HS-5 (cell line): ENCODE data around the gene THSD7A.
A peak's percentile ranks its signal among the peaks of the same experiment; 100 is the strongest.

Source experiments
- DNase-seq: peaks from one replicate; pipeline ENCODE4 v3.0.0-alpha.2; 2012; ENCODE audit warnings: low read depth

The THSD7A gene, protein sequence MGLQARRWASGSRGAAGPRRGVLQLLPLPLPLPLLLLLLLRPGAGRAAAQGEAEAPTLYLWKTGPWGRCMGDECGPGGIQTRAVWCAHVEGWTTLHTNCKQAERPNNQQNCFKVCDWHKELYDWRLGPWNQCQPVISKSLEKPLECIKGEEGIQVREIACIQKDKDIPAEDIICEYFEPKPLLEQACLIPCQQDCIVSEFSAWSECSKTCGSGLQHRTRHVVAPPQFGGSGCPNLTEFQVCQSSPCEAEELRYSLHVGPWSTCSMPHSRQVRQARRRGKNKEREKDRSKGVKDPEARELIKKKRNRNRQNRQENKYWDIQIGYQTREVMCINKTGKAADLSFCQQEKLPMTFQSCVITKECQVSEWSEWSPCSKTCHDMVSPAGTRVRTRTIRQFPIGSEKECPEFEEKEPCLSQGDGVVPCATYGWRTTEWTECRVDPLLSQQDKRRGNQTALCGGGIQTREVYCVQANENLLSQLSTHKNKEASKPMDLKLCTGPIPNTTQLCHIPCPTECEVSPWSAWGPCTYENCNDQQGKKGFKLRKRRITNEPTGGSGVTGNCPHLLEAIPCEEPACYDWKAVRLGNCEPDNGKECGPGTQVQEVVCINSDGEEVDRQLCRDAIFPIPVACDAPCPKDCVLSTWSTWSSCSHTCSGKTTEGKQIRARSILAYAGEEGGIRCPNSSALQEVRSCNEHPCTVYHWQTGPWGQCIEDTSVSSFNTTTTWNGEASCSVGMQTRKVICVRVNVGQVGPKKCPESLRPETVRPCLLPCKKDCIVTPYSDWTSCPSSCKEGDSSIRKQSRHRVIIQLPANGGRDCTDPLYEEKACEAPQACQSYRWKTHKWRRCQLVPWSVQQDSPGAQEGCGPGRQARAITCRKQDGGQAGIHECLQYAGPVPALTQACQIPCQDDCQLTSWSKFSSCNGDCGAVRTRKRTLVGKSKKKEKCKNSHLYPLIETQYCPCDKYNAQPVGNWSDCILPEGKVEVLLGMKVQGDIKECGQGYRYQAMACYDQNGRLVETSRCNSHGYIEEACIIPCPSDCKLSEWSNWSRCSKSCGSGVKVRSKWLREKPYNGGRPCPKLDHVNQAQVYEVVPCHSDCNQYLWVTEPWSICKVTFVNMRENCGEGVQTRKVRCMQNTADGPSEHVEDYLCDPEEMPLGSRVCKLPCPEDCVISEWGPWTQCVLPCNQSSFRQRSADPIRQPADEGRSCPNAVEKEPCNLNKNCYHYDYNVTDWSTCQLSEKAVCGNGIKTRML (N-terminal part only)

DNA sequence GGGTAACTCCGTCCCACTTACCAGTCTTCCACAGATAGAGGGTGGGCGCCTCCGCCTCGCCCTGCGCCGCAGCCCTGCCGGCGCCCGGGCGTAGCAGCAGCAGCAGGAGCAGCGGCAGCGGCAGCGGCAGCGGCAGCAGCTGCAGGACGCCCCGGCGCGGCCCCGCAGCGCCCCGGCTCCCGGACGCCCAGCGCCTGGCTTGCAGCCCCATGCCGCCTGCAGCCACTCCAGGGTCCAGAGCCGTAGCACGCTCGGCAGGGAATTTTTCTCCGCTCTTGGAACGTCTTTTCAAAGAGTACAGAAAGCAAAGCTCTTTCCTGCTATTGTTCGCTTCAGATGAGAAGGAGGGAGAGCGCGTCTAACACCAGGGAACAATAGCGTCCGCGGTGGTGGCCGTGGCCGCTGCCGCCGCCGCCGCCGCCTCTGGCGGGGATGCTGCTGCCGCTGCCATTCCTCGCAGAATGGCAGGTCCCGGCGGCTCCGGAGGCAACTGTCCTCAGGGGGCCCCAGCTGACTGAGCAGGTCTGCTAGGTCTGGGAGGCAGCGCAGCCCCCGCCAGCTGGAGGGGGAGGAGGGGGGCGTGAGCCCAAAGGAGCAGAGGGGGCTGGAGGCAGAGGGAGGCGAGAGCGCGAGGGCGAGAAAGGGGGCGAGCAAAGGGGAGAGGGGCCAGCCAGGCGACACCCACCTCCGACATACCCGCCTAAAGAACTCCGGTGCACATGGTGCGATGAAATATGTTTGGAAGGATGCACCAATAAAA is at the start of gene THSD7A:
Gene THSD7A, minus strand, starts transcription at position 463 of the 760 bp plus-strand sequence. Its CDS starts 252 bp downstream, at position 211.
- peak; percentile 54 for DNase-seq

- DNase-seq = no peak
Observed at GRCh38 chr7:11881680-11882079, 49.7 kb upstream of the THSD7A start.

- no peak for DNase-seq
Observed at GRCh38 chr7:11875635-11876034, 43.6 kb upstream of the THSD7A start.

DNA sequence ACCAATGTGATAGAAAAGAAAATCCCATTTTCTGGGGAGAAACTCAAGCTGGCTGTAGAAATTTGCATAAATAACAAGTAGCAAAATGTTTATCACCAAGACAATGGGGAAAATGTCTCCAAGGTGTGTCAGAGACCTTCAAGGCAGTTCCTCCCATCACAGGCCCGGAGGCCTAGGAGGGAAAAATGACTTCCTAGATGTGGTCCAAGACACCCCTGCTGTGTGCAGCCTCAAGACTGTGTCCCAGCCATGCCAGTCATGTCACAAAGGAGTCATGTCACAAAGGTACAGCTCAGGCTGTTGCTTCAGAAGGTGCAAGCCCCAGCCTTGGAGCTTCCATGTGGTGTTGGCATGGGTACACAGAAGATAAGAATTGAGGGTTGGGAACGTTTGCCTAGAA is 33.7 kb upstream of the THSD7A start:
- no peak for DNase-seq

DNA sequence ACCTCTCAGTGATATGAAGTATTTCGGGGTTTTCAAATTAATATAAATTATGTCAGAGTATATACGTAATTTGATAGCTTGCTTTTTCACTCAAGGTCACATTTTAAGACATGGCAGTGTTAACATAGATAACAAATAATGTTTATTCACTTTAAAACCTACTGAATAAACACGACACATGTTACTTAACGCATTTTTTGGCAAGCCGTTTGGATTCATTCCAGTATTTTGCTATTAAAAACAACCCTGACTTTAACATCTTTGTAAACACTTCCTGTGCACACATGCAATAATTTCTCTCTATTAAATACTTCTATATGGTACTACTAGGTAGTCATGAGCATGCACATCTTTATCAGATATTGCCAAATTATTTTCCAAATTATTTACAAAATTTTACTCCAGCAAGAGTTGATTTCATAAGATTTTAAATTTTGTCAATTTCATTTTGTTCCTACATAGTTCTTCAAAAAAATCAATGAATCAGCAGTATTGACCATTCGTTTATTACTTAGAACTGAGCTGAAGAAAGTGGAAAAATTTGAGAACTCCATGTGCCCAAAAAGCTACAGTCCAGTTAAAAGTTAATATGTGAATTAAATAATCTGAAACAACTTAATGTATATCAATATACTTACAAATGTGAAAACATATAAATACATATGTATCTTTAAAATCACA is 26.8 kb upstream of the THSD7A start:
- DNase-seq = no peak

DNA sequence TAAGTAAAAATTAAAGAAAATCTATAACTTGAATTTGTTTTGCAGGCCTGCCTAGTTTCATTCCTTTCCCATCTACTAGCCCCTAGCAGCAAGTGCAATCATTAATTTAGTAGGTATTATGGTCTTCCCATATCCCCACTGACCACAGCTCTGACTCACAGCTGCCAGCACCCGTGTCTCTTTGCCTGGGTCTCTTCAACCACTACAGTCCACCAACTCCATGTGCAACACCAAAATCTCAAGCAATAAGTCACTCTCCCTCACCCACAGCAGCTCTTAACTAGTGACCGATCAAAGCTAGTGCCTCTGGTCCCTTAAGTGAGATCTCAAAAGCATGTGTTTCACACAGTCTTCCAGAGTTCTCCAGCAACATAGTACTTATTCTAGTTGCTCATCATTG is 26.0 kb upstream of the THSD7A start:
- DNase-seq = no peak

DNA sequence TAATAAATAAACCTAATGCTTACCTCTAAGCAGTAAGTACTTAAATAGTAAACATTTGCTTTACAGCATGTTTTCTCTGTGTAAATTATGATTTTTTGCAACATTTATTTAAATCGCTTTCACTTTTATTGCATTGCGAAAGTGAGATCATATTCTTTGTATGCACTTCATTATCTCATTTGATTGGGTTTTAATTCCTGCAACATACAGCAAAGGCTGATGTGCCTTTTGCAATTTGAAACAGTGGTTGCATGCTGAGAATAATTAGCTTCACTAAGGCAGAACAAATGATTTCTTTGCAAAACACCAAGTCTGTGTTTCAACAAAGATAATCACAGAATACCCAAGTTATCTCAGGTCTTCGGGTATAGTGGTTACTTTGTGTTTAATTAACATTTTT is 16.3 kb upstream of the THSD7A start:
- DNase-seq = no peak

DNA sequence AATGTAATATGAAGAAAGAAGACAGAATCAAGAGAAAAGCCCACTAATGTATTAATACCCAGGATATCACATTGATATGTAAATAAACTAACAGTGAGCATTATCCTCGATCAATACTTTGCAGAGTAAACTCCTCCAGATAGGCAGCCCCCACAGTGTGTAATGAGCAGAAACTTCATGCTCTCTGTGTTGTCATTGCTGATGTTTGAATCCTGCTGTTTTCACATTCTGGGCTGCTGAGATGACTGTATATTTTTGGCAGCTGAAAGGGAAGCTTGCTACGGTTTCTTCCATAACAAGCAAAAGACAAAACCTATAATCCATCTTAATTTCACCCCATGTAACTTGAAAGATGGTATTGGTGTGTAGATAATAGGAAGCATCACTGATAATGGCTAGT is 15.3 kb upstream of the THSD7A start:
- DNase-seq = no peak

- DNase-seq = no peak
Observed at GRCh38 chr7:11846361-11846955, 14.5 kb upstream of the THSD7A start.

DNA sequence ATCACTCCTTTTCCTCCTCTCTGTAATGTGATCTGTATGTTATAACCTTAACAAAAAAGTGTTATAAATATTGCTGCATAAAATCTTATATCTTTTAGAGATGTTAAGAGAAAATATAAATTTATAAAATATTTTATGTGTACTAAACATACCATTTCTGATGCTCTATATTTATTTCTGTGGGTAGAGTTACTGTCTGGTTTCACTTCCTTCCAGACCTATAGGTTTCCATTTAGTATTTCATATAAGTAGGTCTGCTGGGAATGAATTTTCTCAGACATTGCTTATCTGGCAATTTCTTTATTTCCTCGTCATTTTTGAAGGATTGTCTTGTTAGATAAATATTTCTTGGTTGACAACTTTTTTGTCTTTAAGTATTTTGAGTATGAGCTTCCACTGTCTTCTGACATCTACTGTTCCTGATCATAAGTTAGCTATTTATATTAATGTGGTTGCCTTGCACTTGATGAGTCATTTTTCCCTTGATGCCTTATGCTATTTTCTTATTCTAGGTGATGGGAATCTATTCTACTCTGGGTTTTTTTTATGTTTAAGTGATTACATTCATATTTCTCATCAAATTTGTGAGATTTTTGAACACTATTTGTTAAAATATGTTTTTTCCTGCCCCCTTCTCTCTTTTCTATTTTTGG is 11.2 kb upstream of the THSD7A start:
- no peak for DNase-seq

- no peak for DNase-seq
Observed at GRCh38 chr7:11841657-11842056, 9.7 kb upstream of the THSD7A start.

GRCh38 chr7:11835260-11835659 is 3.3 kb upstream of the THSD7A start:
- DNase-seq = no peak

DNA sequence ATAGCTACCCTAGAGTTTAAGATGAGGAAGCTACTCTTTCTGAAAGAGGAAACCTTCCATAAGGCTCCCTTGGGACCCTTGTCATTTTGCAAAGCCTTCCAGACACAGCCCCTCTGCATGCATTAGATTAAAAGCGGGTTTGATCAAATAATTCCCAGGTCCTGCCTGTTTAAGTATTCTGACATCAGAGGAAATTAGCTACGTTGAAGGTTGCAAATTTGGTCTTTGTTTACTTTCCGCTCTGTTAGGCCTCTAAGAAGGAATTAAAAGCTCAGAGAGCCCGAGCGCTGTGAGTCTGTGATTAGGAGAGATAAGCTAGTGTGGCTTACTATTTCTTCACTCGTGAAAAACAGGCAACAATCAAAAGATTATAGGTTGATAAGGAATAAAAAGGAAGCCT is 1.4 kb upstream of the THSD7A start:
- DNase-seq = no peak

DNA sequence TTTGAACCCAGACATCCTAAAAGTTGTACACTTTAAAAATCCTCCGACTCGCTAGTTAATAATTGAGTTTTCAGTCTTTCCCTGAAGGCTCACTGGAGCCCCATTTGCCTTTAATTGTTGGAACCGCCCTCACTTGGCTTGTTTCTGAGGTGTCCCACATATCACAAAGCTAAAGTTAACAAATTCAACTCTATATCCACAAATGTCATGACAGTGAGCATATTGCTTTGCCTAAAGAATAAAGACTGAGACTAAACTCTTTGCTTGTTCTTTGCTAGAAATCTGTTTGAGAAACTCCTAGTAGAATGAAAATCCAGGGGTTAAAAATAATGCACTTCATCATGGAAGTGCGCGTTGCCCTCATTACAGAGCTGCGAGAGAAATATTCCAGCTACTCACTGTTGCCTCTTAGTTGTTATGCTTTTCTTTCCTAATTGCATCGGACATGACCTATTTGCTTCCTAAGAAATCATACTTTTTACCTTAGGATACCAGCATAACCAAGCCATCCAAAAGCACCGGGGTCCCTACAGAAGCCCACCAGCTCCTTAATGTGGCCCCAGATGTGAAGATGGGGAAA is 752 bp downstream of the THSD7A start:
- peak; percentile 49 for DNase-seq

- DNase-seq = no peak
Observed at GRCh38 chr7:11830582-11831155, 1.3 kb downstream of the THSD7A start.

GRCh38 chr7:11829954-11830353 is 2.0 kb downstream of the THSD7A start:
- DNase-seq = no peak

DNA sequence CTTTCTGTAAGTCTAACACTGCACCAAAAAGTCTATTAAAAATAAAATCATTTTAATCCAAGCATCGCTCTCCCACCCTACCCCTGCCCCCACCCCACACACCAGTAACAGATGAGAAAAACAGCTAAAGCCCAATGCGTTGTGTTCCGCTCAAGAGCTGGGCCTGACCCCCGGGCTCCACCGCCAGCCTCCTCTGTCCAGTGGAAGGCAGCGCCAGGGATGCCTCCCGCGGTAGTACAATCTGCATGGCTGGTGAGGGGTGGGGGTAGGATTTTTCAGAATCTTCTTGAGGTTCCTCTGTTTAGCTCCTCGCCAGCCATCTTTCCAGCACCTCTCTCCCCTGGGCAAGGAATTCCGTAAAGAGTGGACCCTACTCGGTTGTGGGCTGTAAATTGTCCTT is 12.1 kb downstream of the THSD7A start:
- no peak for DNase-seq

DNA sequence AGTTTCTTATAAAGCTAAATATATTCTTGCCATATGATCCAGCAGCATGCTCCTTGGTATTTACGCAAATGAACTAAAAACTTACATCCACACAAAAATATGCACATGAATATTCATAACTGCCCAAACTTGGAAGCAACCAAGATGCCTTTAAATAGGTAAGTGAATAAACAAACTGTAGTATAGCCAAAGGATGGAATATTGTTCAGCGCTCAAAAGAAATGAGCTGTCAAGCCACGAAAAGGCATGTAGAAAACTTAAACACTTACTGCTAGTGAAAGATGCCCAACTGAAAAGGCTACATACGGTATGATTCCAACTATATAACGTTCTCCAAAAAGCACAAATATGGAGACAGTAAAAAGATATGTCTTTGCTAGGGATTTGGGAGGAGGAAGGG is 12.7 kb downstream of the THSD7A start:
- no peak for DNase-seq

- DNase-seq = no peak
Observed at GRCh38 chr7:11818281-11818680, 13.7 kb downstream of the THSD7A start.
